ENCODE results near the gene POLR1G. TPM values are rescaled to one million over a fixed set of nuclear protein-coding genes. Genes with fewer than 3 reads are reported as not detected.
A peak's percentile ranks its signal among the peaks of the same experiment; 100 is the strongest.

POLR1G gene
- total and polyA plus RNA-seq, 9 of the 15 experiments (the other 6 are each of a cell fraction or from before 2014, with no cell fraction given): 3.0 to 50.1 (median 27.4) TPM

GRCh38 chr19:45423589-45424190, 17.2 kb downstream of the POLR1G start, which contains the start of gene ERCC1 (continued):
- TF ChIP-seq POLR3A (IDR thresholded peaks at IDR 0.05; ENCODE audit: borderline replicate concordance, extremely low read depth, insufficient read depth, insufficient read length) (no peak), BCLAF1 (IDR thresholded peaks at IDR 0.05; ENCODE audit: borderline replicate concordance in 1 of 2, control insufficient read depth in 1 of 2, low read depth in 2 of 2, low read length in 1 of 2) (peak in 1 of 2 experiments; percentile 14; a peak in 1 of 4 replicates), SIN3B (IDR thresholded peaks at IDR 0.05; ENCODE audit: low read depth) (peak; percentile 66; the same call in 1 of the 2 replicates), CTBP1 (IDR thresholded peaks at IDR 0.05; ENCODE audit: borderline replicate concordance) (peak; percentile 87), HMGN3 (IDR thresholded peaks at IDR 0.05; ENCODE audit: borderline replicate concordance, extremely low read depth, insufficient read length, low read depth, low read length) (peak; percentile 95), VEZF1 (CRISPR knock-in tag; IDR thresholded peaks at IDR 0.05) (peak; percentile 88), ELF2 (CRISPR knock-in tag; IDR thresholded peaks at IDR 0.05) (peak; percentile 96), CBX3 (IDR thresholded peaks at IDR 0.05; ENCODE audit: borderline replicate concordance in 1 of 2, low read length in 2 of 2) (peak in 1 of 2 experiments; percentile 40; a peak in 1 of 3 replicates), GABPA (tag; conservative IDR thresholded peaks at IDR 0.05; ENCODE audit: low read depth) (peak; percentile 97), CXXC5 (CRISPR knock-in tag; IDR thresholded peaks at IDR 0.05) (peak; percentile 89), ASH1L (IDR thresholded peaks at IDR 0.05; ENCODE audit: borderline replicate concordance, low read depth, partially characterized antibody) (peak; percentile 30), SOX6 (IDR thresholded peaks at IDR 0.05) (peak; percentile 69), SRF (CRISPR knock-in tag; IDR thresholded peaks at IDR 0.05) (peak in 1 of 2 experiments; percentile 60; a peak in 1 of 4 replicates), ZNF277 (CRISPR knock-in tag; IDR thresholded peaks at IDR 0.05; ENCODE audit: borderline replicate concordance) (no peak), ARID3B (CRISPR knock-in tag; IDR thresholded peaks at IDR 0.05; ENCODE audit: borderline replicate concordance) (no peak), ID3 (CRISPR knock-in tag; IDR thresholded peaks at IDR 0.05) (no peak), ID3 (tag; IDR thresholded peaks at IDR 0.05) (0 out of 2 replicates have a peak, but pooled peaks have one; percentile 80)

All from K562 (cell line).